GM12872 (cell line): ENCODE measurements around the gene COQ8B.

Experiments
- TF ChIP-seq, protein P1 (sequence below): IDR thresholded peaks from 3 replicates; pipeline ENCODE4 v1.5.1; 2011; ENCODE audit warnings: low read depth, mild to moderate bottlenecking, low read length, moderate library complexity; ENCODE audit not compliant: insufficient read depth

COQ8B gene

GRCh38 chr19:40663695-40664692 is 52.7 kb downstream of the COQ8B start:
- TF ChIP-seq, protein P1, sequence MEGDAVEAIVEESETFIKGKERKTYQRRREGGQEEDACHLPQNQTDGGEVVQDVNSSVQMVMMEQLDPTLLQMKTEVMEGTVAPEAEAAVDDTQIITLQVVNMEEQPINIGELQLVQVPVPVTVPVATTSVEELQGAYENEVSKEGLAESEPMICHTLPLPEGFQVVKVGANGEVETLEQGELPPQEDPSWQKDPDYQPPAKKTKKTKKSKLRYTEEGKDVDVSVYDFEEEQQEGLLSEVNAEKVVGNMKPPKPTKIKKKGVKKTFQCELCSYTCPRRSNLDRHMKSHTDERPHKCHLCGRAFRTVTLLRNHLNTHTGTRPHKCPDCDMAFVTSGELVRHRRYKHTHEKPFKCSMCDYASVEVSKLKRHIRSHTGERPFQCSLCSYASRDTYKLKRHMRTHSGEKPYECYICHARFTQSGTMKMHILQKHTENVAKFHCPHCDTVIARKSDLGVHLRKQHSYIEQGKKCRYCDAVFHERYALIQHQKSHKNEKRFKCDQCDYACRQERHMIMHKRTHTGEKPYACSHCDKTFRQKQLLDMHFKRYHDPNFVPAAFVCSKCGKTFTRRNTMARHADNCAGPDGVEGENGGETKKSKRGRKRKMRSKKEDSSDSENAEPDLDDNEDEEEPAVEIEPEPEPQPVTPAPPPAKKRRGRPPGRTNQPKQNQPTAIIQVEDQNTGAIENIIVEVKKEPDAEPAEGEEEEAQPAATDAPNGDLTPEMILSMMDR: no peak

- TF ChIP-seq, protein P1: no peak; the same call in 2 of the 3 replicates
These were observed 53.6 kb downstream of the COQ8B start for GRCh38 chr19:40662925-40663694.

DNA sequence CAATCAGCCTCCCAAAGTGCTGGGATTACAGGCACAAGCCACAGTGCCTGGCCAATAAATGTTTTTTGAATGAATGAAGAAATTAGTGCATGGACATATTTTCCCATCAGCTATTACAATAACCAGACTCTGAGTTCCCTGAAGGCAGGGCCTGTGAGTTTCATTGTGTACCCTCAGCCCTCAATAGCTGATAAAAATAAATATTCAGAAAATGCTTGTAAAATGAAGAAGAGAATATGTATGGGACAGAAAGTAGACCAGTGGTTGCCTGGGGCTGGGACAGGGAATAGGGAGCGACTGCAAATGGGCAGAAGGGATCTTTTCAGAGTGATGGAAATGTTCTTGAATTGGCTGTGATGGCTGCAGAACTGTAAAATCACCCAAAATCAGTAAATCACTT is 55.1 kb downstream of the COQ8B start:
- TF ChIP-seq, protein P1: no peak

- TF ChIP-seq, protein P1: no peak
These were observed 57.1 kb downstream of the COQ8B start for GRCh38 chr19:40659566-40659965.

DNA sequence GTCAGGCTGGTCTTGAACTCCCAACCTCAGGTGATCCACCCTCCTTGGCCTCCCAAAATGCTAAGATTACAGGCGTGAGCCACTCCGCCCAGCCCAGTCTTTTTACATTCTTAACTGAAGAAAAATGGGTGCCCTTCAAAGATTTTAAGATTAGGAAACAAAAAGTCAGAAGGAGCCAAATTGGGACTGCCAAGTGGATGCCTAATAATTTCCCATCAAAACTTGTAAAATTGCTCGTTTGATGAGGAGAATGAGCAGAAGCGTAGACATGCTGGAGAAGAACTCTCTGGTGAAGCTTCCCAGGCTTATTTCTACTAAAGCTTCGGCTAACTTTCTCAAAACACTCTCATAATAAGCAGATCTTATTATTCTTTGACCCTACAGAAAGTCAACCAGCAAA is 57.6 kb downstream of the COQ8B start:
- TF ChIP-seq, protein P1: no peak

DNA sequence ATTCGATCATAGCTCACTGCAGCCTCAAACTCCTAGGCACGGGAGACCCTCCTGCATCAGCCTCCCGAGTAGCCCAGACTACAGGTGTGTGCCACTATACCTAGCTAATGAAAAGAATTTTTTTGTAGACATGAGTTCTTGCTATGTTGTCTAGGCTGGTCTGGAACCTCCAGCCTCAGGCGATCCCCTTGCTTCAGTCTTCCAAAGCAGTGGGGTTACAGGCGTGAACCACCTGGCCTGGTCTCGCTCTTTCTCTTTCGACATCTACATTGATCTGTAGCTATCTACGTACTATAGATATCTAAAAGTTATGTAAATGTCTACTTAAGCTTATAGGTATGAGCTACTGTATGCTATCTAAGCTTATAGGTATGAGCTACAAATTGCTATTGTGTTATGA is 58.7 kb downstream of the COQ8B start:
- TF ChIP-seq, protein P1: no peak

DNA sequence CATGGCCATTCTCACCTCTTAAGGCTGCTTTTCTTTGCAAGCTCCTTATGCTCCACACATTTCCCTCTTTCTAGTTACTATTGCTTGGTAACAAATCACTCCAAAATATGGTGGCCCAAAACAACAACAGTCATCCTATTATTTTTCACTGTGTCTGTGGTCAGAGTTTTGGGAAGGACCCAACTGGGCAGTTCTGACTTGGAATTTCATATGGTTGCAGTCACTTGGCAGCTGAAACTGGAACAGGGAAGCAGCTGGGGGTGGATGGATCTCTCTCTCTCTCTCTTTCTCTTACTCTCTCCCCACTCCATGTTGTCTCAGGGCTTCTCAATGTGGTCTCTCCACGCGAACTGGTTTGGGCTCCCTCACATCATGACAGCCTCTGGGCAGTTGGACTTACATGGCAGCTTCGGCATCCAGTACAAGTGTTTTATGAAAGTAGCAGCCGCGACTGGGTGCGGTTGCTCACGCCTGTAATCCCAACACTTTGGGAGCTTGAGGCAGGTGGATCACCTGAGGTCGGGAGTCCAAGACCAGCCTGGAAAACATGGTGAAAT is 65.9 kb downstream of the COQ8B start:
- TF ChIP-seq, protein P1: no peak
